Gastroesophageal sphincter (tissue), 3 donors: Measurements from ENCODE around the gene MEGF11.

Experiments
- EP300 ChIP-seq: sonication (generic); formaldehyde crosslinking; IDR thresholded peaks from one replicate; pipeline ENCODE4 v1.6.1; 2017; ENCODE audit warnings: antibody characterized with exemption, mild to moderate bottlenecking
- POLR2A ChIP-seq, 2 donors: fragments of 450-650 bp; IDR thresholded peaks; one replicate each; pipeline ENCODE4 v1.6.1; 2017; ENCODE audit warnings: antibody characterized with exemption in 2 of 2, mild to moderate bottlenecking in 2 of 2, moderate library complexity in 1 of 2
- POLR2AphosphoS5 ChIP-seq: sonication (generic); formaldehyde crosslinking; IDR thresholded peaks from one replicate; pipeline ENCODE4 v1.6.1; 2017; ENCODE audit warnings: antibody characterized with exemption
- TF ChIP-seq, protein P1 (sequence below), 4 experiments: fragments of 200-600 bp in 2 of 4; fragments of 450-650 bp in 2 of 4; sonication (generic) in 1 of 4; IDR thresholded peaks; one replicate each; pipeline ENCODE4 v1.5.1; 2017 to 2019; ENCODE audit warnings: antibody characterized with exemption in 4 of 4, mild to moderate bottlenecking in 2 of 4, moderate library complexity in 2 of 4

DNA sequence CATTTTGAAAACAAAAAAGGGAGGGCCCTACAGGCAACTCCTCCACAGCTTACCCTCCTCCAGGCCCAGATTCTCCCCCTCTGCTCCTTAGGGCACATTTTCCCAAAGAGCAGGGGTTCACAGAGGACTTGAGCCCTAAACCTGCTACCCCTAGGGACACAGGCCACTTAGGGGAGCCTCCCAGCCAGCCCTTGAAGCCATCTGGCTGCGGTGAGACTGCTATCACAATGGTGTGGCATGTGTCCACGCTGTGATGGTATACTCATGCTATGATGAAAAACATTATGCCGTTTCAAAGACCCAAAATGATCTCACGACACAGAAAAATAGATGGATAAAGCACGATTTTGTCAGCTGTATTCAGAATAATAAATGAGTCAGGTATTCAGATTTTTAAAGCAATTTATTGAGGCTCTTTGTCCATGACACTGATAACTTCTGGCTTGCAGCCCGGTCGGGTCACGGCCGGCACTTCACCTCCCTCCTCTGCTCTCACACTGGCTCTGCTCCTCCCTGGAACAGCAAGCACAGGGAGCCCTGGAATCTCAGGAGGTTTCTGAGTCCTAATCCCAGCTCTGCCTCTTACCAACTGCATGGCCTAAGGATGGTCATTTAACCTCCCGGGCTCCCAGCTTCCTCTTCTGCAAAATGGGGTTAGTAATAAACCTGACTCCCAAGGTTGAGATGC is 115.3 kb downstream of the MEGF11 start:
- TF ChIP-seq, protein P1, sequence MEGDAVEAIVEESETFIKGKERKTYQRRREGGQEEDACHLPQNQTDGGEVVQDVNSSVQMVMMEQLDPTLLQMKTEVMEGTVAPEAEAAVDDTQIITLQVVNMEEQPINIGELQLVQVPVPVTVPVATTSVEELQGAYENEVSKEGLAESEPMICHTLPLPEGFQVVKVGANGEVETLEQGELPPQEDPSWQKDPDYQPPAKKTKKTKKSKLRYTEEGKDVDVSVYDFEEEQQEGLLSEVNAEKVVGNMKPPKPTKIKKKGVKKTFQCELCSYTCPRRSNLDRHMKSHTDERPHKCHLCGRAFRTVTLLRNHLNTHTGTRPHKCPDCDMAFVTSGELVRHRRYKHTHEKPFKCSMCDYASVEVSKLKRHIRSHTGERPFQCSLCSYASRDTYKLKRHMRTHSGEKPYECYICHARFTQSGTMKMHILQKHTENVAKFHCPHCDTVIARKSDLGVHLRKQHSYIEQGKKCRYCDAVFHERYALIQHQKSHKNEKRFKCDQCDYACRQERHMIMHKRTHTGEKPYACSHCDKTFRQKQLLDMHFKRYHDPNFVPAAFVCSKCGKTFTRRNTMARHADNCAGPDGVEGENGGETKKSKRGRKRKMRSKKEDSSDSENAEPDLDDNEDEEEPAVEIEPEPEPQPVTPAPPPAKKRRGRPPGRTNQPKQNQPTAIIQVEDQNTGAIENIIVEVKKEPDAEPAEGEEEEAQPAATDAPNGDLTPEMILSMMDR (IDR thresholded peaks at IDR 0.05): no peak
- no peak for TF ChIP-seq POLR2A (IDR thresholded peaks at IDR 0.05)
- TF ChIP-seq EP300: no peak
- no peak for TF ChIP-seq POLR2AphosphoS5
